ENCODE measurements around the gene RAB3GAP1.

GRCh38 chr2:135072125-135072997 lies 20.3 kb downstream of the RAB3GAP1 start:
- TF ChIP-seq CTCF (IDR thresholded peaks at IDR 0.05) (no peak), ZFX (IDR thresholded peaks at IDR 0.05; ENCODE audit: borderline replicate concordance) (no peak)

Data from 22Rv1 (cell line).